GM18511 (cell line): ENCODE measurements around the gene AGAP2.
"Not testable (repeated sequence)": the region's sequence is repeated elsewhere in the genome, so short reads cannot be mapped to it uniquely, and the experiment has no call there.

ENCODE experiments used
- ATAC-seq: cut with Tn5 transposase; IDR thresholded peaks from one replicate; pipeline ENCODE4 v1.9.1; 2021; ENCODE audit warnings: mild to moderate bottlenecking, moderate library complexity; ENCODE audit not compliant: unreplicated experiment

The AGAP2 gene

DNA sequence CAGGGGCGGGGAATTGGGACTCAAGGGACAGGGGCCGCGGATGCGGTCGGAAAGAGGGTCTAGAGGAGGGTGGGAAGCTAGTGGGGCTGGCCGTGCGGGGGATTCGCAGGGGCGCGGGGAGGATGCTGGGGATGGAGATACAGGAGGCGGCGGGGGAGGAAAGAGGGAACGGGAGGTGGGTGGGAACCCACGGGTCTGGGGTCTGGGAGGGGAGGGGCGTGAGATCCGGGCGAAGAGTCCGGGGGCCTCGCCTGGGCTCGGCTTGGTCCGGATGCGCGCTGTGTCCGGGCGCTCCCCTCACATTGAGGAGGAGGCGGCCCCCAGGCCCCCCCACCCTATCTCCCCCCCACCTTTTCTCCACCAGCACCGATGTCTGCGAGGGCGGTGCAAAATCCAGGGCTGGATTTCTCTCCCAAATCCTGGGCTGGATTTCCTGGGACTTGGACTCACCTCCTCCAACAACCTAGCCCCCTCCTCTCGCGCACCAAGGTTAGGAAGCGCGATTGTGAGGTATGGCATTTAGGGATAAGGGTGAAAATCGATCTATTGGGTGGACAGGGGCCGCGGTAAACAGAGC lies at the start of gene AGAP2:
Gene AGAP2, minus strand, starts transcription at position 82 of the 577 bp plus-strand sequence. CDS start 496 bp downstream, outside the sequence.
- no peak for ATAC-seq

DNA sequence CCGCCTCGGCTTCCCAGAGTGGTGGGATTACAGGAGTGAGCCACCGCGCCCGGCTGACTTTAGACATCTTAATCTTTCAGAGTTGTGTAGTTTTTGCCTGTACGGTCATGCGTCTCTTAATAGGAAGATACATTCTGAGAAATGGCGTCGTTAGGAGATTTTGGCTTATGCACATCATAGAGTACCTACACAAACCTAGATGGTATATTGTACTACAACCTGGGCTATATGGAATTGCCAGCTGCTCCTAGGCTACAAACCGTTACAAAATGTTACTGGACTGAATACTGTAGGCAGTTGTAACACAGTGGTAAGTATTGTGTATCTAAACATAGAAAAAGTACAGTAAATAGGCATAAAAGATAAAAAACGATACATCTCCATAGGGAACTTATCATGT lies 45.3 kb upstream of the AGAP2 start:
- no peak for ATAC-seq

DNA sequence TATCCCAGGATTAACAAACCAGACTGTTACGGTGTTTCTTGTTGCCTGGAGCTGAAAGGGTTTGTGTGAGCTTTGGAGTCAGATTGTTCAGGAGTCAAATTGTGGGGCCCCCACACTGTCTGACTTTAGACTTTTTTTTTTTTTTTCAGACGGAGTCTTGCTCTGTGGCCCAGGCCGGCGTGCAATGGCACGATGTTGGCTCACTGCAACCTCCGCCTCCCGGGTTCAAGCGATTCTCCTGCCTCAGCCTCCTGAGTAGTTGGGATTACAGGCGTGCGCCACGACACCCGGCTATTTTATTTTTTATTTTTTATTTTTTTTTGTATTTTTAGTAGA lies 44.9 kb upstream of the AGAP2 start:
- ATAC-seq: no peak

DNA sequence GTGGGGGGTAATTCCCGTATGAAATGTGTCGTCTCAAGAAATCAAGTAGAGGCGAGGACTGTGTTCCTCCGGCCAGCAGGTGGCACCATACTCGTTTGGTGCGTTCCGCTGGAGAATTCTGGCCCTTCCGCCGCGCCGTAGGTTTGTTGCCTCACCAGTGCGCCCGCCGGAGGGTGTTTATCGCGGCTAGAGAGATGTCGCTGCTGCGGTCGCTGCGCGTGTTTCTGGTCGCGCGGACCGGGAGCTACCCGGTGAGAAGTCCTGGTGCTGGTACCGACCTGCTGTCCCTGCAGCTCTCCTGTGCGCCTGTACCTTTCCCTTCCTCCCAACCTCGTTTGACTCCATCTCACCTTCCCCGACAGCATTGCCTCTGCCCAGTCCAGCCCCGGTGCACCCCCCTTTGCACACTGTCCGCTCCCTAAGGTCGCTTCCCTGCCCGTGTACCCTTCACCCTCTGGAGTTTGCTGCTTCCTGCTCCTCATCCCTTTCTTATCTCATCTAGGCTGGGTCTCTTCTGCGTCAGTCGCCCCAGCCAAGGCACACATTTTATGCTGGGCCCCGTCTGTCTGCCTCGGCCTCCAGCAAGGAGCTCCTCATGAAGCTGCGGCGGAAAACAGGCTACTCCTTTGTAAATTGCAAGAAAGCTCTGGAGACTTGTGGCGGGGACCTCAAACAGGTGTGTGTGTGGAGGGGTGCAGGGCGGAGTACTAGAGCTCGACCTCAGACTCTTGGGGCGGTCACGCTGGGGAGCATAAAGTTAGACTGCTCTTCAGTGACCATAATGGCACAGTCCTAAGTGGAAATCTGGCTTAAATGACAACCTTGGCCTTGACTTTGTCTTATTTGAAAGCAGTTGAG lies 44.3 kb upstream of the AGAP2 start, which contains the start of gene TSFM:
Gene TSFM, plus strand, starts transcription at position 180 of the 858 bp plus-strand sequence. Its CDS starts 15 bp downstream, at position 195.
- ATAC-seq: peak; percentile 92

DNA sequence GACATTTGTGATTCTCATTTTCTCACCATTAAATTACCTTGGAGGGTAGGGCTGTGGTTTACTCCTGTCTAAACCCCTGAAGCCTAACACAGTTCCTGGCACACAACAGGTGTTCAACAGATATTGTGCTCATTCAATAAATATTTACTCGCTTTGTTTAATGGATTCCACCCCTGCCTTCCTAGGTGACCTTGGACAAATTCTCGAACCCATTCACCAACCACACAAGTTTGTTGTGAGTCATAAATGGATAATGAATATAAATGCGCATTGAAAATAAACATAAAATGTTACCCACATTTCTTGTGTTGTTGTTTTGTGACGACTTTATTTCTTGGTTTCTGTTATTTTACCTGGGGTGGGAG lies 43.7 kb upstream of the AGAP2 start:
- peak; percentile 23 for ATAC-seq

DNA sequence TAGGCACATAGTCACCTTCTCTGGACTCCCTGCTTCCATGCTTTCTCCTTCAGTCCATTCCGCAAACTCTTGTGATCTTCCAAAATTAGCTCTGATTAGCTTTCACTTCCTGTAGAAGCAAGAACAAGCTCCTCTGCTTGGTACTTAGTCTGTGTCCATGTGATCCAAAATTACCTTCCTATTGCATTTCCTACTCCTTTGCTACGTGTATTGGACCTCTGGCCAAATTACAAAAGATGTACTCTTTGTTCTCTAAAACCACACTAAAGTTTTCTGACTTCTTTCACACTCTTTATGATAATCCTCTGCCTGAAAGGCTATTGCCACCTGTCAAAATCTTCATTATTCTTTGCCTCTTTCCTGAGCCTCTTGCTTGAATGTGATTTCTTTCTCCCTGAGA lies 43.3 kb upstream of the AGAP2 start:
- no peak for ATAC-seq

DNA sequence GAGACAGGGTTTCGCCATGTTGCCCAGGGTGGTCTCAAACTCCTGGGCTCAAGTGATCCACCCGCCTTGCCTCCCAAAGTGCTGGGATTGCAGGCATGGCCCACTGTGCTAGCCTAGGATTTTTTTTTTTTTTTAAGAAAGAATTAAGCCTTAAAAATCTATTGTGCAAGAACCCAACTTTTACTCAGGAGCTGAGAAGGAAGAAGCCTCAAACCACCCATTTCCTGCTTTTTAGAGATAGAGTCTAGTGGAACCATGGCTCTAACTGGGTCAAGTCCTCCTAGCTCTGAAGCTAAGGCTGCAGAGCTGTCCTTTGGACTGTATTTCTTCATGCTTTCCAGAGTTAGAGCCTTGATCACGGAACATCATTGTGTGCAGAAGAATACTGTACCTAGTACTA lies 42.7 kb upstream of the AGAP2 start:
- no peak for ATAC-seq

DNA sequence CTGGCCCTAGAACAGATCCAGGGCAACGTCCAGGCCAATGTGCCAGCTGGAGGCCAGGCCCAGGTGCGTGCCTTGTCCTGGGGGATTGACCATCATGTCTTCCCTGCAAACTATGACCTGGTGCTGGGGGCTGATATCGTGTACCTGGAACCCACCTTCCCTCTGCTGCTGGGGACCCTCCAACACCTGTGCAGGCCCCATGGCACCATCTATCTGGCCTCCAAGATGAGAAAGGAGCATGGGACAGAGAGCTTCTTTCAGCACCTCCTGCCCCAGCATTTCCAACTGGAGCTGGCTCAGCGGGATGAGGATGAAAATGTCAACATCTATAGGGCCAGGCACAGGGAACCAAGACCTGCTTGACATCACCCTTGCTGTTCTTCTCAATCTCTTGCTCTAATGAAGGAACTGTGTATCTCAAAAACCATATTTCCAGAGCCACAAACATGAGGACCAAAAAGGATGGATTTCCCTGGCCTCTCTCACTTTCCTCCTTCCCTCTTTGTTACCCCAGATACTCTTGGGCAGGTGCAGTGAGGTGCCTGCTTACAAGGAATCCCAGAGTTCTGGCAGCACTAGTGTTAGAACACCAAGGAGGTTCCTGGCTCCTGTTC lies 41.8 kb upstream of the AGAP2 start:
- no peak for ATAC-seq

DNA sequence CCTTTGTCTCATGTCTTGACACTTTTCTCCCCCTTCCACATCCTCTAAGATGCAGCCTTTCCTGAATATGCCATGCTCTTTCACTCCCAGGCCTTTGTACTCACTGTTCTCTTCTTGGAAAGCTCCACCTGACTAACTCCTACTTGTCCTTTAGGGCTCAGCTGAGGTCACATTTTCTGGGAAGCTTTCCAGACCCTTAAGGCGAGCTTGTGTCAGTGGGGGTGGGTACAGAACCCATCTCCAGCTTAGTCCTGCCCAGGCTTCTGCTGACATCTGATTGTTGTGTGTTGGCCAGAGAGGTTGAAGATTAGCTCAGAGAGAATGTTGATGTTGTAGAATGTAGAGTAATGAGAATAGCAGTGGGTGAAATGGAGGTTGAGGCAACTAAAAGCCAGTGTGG lies 41.2 kb upstream of the AGAP2 start:
- ATAC-seq: no peak

DNA sequence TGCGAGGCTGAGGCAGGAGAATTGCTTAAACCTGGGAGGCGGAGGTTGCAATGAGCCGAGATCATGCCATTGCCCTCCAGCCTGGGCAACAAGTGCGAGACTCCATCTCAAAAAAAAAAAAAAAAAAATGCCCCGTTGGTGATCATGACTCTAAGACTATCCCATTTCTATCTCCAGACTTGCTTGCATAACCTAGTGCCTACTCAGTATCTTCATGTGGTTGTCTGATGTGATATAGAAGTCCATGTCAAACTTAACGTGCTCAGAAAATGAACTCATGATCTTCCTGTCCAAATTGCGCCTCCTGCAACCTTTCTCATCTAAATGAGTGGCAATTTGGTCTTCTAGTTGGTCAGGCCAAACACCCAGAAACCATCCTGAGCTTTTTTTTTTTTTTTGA lies 39.4 kb upstream of the AGAP2 start:
- no peak for ATAC-seq

DNA sequence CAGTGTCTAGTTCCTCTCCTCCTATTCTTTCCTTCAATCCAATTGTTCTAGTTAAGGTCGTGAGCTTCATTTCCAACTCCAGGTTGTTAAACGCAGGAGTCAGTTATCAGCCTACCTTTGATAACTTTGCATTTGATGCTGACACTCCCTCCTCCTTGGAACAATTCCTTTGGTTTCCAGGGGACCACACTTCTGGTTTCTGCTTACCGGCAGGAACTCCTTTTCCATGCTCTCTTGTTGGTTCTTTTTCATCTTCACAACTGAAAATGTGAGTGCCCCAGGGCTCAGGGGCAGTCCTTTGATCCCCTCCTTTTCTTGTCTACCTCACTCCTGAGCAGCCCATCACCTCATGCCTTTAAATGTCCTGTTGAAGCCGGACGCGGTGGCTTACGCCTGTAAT lies 38.8 kb upstream of the AGAP2 start:
- ATAC-seq: no peak

DNA sequence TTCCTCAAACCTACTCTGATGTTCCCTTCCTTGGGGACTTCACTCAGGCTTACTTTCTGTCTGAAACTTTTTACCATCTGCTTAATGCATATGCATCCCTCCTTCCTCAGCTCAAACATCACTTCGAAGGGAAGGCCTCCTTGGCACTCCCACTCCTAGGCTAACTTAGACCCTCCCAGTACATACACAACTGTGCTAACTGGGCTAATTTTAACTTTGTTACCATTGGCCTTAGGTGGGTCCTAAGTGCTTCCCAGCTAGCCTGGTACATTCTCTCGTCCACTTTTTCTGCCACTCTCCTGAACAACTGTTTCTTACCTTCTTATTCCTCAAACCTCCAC lies 37.7 kb upstream of the AGAP2 start:
- ATAC-seq: no peak

DNA sequence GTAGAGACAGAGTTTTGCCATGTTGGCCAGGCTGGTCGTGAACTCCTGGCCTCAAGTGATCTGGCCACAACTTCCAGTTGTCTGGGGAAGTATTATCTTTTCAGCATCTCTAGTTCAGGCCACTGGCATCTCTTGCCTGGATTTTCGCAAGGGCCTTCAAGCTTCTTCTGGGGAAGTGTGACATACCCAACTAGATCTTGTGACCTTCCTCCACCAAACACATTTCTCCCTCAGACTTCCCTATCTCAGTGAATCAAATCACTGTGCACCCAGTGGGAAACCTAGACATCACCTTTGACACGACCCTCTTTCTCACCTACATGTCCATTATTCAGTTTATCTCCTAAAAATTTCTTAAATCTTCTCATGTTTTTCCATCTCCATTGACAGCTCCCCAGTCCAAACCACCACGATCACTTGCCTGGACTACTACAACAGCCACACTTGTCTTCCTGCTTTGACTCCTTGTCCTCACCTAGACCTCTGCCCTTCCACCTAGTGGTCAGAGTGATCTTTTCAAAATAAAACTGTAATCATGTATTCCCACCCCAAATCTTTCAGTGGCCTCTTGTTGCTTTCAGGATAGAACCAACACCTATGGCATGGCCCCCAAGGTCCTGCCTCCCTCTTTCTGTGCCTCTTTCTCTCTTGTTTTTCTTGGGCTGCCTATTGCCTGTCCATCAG lies 37.2 kb upstream of the AGAP2 start:
- ATAC-seq: no peak

DNA sequence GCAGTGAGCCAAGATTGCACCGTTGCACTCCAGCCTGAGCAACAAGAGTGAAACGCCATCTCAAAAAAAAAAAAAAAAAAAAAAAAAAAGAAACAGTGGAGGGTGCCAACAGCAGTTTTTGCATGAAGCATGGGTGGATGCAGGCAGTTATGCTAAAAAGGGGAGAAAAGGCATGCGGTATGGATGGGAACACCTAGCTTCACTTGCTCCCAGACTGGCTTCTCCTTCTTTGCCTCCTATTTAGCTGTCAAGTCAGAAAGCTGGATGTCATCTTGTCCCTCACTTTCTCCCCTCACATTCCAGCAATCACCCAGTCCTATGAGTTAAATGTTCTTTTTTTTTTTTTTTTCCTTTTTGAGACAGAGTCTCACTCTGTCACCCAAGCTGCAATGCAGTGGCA lies 36.5 kb upstream of the AGAP2 start:
- no peak for ATAC-seq

DNA sequence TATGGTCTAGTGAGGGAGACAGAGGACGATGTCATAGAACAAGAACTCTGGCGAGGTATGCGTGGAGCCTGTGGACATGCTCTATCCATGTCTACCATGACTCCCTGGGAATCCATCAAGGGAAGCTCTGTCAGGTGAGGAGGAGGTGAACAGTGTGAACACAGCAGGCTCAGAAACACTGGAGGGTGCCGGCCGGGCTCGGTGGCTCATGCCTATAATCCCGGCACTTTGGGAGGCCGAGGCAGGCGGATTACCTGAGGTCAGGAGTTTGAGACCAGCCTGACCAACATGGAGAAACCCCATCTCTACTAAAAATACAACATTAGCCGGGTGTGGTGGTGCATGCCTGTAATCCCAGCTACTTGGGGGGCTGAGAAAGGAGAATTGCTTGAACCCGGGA lies 36.1 kb upstream of the AGAP2 start:
- ATAC-seq: not testable (repeated sequence)

DNA sequence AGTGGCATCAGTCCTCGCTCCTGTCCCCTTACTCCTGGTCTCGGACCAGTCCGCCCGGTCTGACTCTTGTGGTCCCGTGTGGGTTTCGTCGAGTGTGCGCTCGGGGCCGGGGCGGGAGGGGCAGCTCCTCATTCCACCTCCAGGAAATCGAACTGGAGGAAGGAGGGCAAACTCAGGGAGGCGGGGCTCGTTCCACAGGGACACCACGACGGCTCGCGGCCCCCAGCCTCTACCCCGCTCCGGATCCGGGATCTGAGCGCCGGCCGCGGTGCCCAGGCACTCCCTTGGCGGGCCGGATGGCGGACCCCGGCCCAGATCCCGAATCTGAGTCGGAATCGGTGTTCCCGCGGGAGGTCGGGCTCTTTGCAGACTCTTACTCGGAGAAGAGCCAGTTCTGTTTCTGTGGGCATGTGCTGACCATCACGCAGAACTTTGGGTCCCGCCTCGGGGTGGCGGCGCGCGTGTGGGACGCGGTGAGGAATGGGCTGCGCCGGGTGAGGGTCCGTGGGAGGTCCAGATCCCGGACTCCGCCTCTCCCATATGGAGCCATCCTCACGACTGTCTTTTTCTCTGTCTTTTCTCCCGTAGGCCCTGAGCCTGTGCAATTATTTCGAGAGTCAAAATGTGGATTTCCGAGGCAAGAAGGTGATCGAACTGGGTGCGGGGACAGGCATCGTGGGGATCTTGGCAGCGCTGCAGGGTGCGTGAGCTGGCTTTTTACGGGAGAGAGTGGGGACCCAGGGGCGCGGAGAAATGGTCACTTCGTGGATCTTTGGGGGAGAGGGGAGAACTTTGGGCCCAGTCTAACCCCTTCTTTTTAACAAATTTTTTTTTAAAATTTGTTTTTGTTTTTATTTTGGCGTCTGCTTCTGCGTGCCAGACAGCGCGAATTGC lies 34.1 kb upstream of the AGAP2 start, which contains the start of gene EEF1AKMT3:
Gene EEF1AKMT3, plus strand, starts transcription at position 186 of the 894 bp plus-strand sequence. Its CDS starts 111 bp downstream, at position 297.
- ATAC-seq: peak; percentile 31

DNA sequence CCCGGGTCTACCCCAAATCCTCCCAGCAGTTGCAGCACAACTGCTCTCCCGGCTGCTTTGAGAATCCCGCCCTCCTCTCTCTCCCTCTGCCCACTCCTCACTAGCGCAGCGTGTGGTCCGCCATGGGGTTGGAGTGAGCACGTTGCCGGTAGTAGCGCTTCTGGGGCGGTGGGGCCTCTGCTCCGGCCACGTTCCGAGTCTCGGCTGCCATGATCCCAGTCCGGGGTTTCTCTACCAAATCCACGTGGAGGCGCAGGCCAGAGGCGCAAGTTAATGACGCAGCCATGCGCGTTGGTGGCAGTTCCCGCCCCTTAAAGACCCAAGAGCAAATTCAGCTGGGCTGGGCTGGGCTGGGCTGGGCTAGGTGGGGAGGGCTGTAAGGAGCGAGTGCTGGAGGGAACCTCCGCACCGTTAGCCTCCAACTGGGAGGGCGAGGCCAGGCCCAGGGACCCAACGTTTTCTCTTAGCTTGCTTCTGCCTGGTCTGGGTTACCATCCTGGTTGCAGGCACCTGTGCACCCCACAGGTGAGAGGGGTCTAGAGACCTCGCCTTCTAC lies 33.4 kb upstream of the AGAP2 start, which contains the start of gene METTL1:
Gene METTL1, minus strand, starts transcription at position 233 of the 556 bp plus-strand sequence. Its CDS starts 22 bp downstream, at position 211.
- peak; percentile 86 for ATAC-seq

DNA sequence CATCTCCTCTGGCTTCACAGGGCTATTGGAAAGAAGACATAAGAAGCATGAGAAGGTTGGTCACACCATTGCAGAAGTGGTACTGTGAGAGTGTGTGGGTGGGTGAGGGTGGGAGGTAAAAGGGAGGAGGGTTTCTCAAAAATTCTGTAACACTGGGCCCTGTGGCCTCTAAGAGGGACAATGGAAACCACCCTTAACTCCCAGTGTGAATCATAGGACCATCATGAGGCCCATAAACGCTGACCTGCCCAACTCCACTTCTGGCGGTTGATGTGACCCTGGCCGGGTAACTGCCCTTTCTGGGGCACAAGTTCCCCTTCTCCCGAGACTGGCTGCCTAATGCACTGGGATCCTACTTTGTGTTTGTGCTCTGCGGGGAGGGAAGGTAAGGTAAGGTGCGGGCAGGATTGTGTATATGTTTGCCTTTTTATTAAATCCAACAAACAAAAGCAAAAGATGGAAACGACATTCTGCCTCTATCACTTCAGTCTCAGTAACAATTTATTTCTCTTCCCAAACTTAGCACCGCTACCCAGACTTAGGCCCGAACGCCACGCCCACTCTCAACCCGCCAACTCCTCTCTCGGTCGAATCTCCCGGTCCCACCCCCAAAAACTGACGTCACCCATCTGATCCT lies 32.8 kb upstream of the AGAP2 start:
- peak; percentile 80 for ATAC-seq

DNA sequence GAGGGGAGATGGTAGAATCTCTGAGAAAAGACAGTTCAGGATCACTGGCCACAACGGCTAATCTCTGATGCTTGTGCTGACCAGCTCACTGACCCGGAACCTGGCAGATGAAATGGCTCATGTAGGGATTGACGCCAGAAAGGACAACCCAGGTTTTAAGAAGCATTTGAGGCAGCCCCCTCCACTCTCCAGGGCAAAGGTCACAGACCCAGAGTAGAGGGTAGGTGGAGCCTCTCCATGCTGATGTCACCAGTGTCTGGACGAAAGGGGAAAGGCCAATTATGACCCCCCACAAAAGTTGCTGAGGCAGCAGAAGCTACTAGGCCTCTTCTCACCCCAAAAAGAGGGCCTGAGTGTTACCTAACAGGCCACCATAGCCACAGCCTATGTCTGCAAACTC lies 32.2 kb upstream of the AGAP2 start:
- no peak for ATAC-seq

DNA sequence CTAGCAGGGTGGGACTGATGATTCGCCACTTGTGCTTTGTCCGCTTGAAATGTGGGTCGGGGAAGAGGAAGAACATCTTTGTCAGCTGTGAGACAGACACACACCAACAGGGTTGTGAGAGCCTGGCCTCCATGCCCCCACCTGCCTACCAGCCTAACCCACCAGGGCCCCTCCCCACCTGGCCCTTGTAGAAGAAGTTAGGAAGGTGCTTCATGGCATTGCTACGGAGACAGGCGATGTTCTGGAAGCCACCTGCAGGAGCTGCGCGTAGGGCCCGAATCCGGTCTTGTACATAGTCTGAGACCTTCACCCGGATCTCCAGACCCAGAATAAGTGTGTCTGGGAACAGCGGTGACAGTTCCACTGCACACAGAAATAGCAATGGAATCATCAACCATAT lies 31.1 kb upstream of the AGAP2 start:
- no peak for ATAC-seq
